NT2/D1 (cell line): Measurements from ENCODE around the gene CCNQ.

ENCODE experiments used
- SUZ12 ChIP-seq: IDR thresholded peaks from 2 replicates; pipeline ENCODE4 v1.6.1; 2011; ENCODE audit not compliant: insufficient read length, insufficient read depth; ENCODE audit errors: extremely low read depth
- ZNF274 ChIP-seq: IDR thresholded peaks from 2 replicates; pipeline ENCODE4 v1.6.1; 2011; ENCODE audit warnings: mild to moderate bottlenecking, low read depth, low read length

- TF ChIP-seq ZNF274 (no peak), SUZ12 (no peak)
Measured at GRCh38 chrX:153632595-153632946, 33.6 kb upstream of the CCNQ start.
